ENCODE data around the gene TCF25. TPM values are rescaled to one million over a fixed set of nuclear protein-coding genes. Genes with fewer than 3 reads are reported as not detected.
A peak's percentile ranks its signal among the peaks of the same experiment; 100 is the strongest.

Gene TCF25
- total RNA-seq, 1 donor from 2014 or later = 83.2 TPM

GRCh38 chr16:89843409-89844350, 29.7 kb upstream of the TCF25 start:
- DNase-seq (no peak), ATAC-seq (ENCODE audit: poor library complexity) (no peak)
- intact Hi-C loops (cut with DNase I) = no loop called here

- ATAC-seq (ENCODE audit: poor library complexity) (no peak), DNase-seq (no peak)
- intact Hi-C loops (cut with DNase I) = no loop called here
These were observed 28.6 kb upstream of the TCF25 start for GRCh38 chr16:89844739-89845339.

- DNase-seq (no peak), ATAC-seq (ENCODE audit: poor library complexity) (no peak)
- intact Hi-C loops (cut with DNase I) = no loop called here
These were observed 28.0 kb upstream of the TCF25 start for GRCh38 chr16:89845417-89845816.

- intact Hi-C loops (cut with DNase I) = no loop called here
- DNase-seq = no peak
- ATAC-seq (ENCODE audit: poor library complexity) = no peak
These were observed 26.1 kb upstream of the TCF25 start for GRCh38 chr16:89847051-89847939.

- intact Hi-C loops (cut with DNase I) = no loop called here
- no peak for DNase-seq
- ATAC-seq (ENCODE audit: poor library complexity) = peak; percentile 34
These were observed 25.5 kb upstream of the TCF25 start for GRCh38 chr16:89847940-89848297.

GRCh38 chr16:89848974-89849373, 24.4 kb upstream of the TCF25 start:
- intact Hi-C loops (cut with DNase I) = no loop called here
- DNase-seq = no peak
- no peak for ATAC-seq (ENCODE audit: poor library complexity)

GRCh38 chr16:89853306-89853993, 19.9 kb upstream of the TCF25 start:
- DNase-seq (no peak), ATAC-seq (ENCODE audit: poor library complexity) (no peak)
- intact Hi-C loops (cut with DNase I) = no loop called here

- intact Hi-C loops (cut with DNase I) = no loop called here
- DNase-seq (no peak), ATAC-seq (ENCODE audit: poor library complexity) (no peak)
These were observed 18.0 kb upstream of the TCF25 start for GRCh38 chr16:89855301-89855945.

- ATAC-seq (ENCODE audit: poor library complexity) = no peak
- intact Hi-C loops (cut with DNase I) = no loop called here
These were observed 17.4 kb upstream of the TCF25 start for GRCh38 chr16:89855986-89856385.

GRCh38 chr16:89858973-89859614, 14.3 kb upstream of the TCF25 start:
- no peak for ATAC-seq (ENCODE audit: poor library complexity)
- DNase-seq = no peak
- intact Hi-C loops (cut with DNase I) = no loop called here

More at GRCh38 chr16:89855986-89856385, 17.4 kb upstream of the TCF25 start:
- DNase-seq = no peak

GRCh38 chr16:89859615-89860007, 13.8 kb upstream of the TCF25 start:
- intact Hi-C loops (cut with DNase I) = loop anchor here (5.0 to 10.0 kb wide), 2 partner anchors 107 to 155 kb away; partner anchors contain the start of gene SPATA2L
- no peak for DNase-seq
- no peak for ATAC-seq (ENCODE audit: poor library complexity)

GRCh38 chr16:89860747-89861304, 12.6 kb upstream of the TCF25 start:
- DNase-seq = peak; percentile 80
- intact Hi-C loops (cut with DNase I) = loop anchor here (5.0 to 10.0 kb wide), 2 partner anchors 109 to 156 kb away; partner anchors contain the start of gene SPATA2L
- peak; percentile 87 for ATAC-seq (ENCODE audit: poor library complexity)

GRCh38 chr16:89861648-89862047, 11.7 kb upstream of the TCF25 start:
- ATAC-seq (ENCODE audit: poor library complexity) (no peak), DNase-seq (no peak)
- intact Hi-C loops (cut with DNase I) = loop anchor here (5.0 to 10.0 kb wide), 2 partner anchors 109 to 157 kb away; partner anchors contain the start of gene SPATA2L

- DNase-seq (no peak), ATAC-seq (ENCODE audit: poor library complexity) (no peak)
- intact Hi-C loops (cut with DNase I) = loop anchor here (5.0 to 10.0 kb wide), 2 partner anchors 110 to 158 kb away; partner anchors contain the start of gene SPATA2L
These were observed 10.7 kb upstream of the TCF25 start for GRCh38 chr16:89862732-89863131.

GRCh38 chr16:89863741-89864526, 9.5 kb upstream of the TCF25 start:
- intact Hi-C loops (cut with DNase I) = loop anchor here (5.0 to 10.0 kb wide), 2 partner anchors 112 to 159 kb away; partner anchors contain the start of gene SPATA2L
- ATAC-seq (ENCODE audit: poor library complexity) (peak; percentile 51), DNase-seq (peak; percentile 67)

- intact Hi-C loops (cut with DNase I) = loop anchor here (5.0 to 10.0 kb wide), 2 partner anchors 112 to 160 kb away; partner anchors contain the start of gene SPATA2L
- ATAC-seq (ENCODE audit: poor library complexity) (no peak), DNase-seq (no peak)
These were observed 8.9 kb upstream of the TCF25 start for GRCh38 chr16:89864527-89864820.
